Ovary (tissue), 9 donors: ENCODE measurements around the gene TASOR2. TPM values are rescaled to one million over a fixed set of nuclear protein-coding genes. Genes with fewer than 3 reads are reported as not detected.

Experiments
- DNase-seq, 5 donors: peaks; one replicate each; pipeline ENCODE4 v3.0.0-alpha.2; 2019 to 2020
- H3K27ac ChIP-seq, 2 donors: fragments of 200-600 bp; one replicate each; pipeline versions ENCODE4 v1.5.1 to v1.8.0; 2019 to 2022
- H3K27me3 ChIP-seq: fragments of 200-600 bp; one replicate; pipeline ENCODE4 v1.8.0; 2022
- H3K36me3 ChIP-seq: fragments of 200-600 bp; sonication (generic); one replicate; pipeline ENCODE4 v1.5.1; 2019
- H3K4me1 ChIP-seq: one replicate; pipeline ENCODE4 v1.8.1; 2013; ENCODE audit warnings: mild to moderate bottlenecking, moderate library complexity; ENCODE audit not compliant: insufficient read depth
- H3K4me3 ChIP-seq: fragments of 200-600 bp; sonication (generic); one replicate; pipeline ENCODE4 v1.5.1; 2017
- H3K9me3 ChIP-seq, 2 donors: fragments of 200-600 bp in 1 of 2; sonication (generic) in 1 of 2; one replicate each; pipeline versions ENCODE4 v1.5.1 to v1.8.1; 2013 to 2019; ENCODE audit warnings: mild to moderate bottlenecking in 1 of 2, moderate library complexity in 1 of 2
- CTCF ChIP-seq, 3 donors: fragments of 450-650 bp in 2 of 3; fragments of 200-600 bp in 1 of 3; IDR thresholded peaks; one replicate each; pipeline versions ENCODE4 v1.5.1 to v1.8.0; 2016 to 2022; ENCODE audit warnings: antibody characterized with exemption in 3 of 3, mild to moderate bottlenecking in 1 of 3
- EP300 ChIP-seq: sonication (generic); formaldehyde crosslinking; IDR thresholded peaks from one replicate; pipeline ENCODE4 v1.6.1; 2017; ENCODE audit warnings: antibody characterized with exemption
- POLR2A ChIP-seq: fragments of 450-650 bp; IDR thresholded peaks from one replicate; pipeline ENCODE4 v1.6.1; 2017; ENCODE audit warnings: antibody characterized with exemption, mild to moderate bottlenecking, moderate library complexity
- WGBS, 3 donors: extraction: QIAGEN DNeasy Blood & Tissue Kit in 1 of 3; methylation state at CpG; one replicate each; pipeline versions ENCODE4 v1.1.5 to v1.1.7; 2013 to 2017; 5-methylcytosine and 5-hydroxymethylcytosine counted together
- intact Hi-C, 4 donors: fragments of 100-400 bp; cut with DNase I; formaldehyde crosslinking; loops; one replicate each; pipeline versions ENCODE4 v1.11.0 to v1.15.1; 2022 to 2023
- polyA plus RNA-seq, 2 donors: library from polyadenylated mRNA; stranded (reverse); fragments of 200-250 nt in 1 of 2; fragments of 350-450 nt in 1 of 2; fragmentation: Illumina TruSeq in 1 of 2; extraction: RNeasy Lipid Tissue Mini Kit (QIAGEN cat#74804) in 1 of 2; gene quantifications; one replicate each; pipeline ENCODE4 v1.2.3, GENCODE V29; 2013 to 2014
- total RNA-seq, 7 donors: library from RNA; depleted of rRNA in 2 of 7; stranded (reverse); fragments of >200 nt in 2 of 7; fragmentation: NEBNext Ultra II Directional in 3 of 7; extraction: Animal tissue kit (Norgen Biotek cat#: 25700) in 3 of 7; gene quantifications; one replicate each; pipeline versions ENCODE4 v1.1.0 to v1.2.4, GENCODE V29; 2016 to 2023
- donor health status: DM: no; HTN: no; CAD: no; lungs with moderate emphysema.
- donor health status: DM: no; HTN: no; CAD: no.
- donor health status: Bipolar disorder and iron deficiency.
- donor health status: DM: yes; HTN: yes; CAD: no.
- donor health status: DM: no; HTN: no; CAD: no.
- donor health status: DM: yes; HTN: yes; CAD: no.

Gene TASOR2
- total and polyA plus RNA-seq, 9 donors, result 9.3 to 91.2 (median 67.6) TPM

- Histone ChIP-seq H3K36me3 (no peaks in the 10 kb centered on the region), H3K4me3 (no peak overlapping the region), H3K27ac (no peak overlapping the region), H3K9me3 (no peaks in the 10 kb centered on the region), H3K4me1 (no peaks in the 10 kb centered on the region), H3K27me3 (no peaks in the 10 kb centered on the region)
- intact Hi-C loops, result no loop called here
- 3 to 14% (median 4%) methylated on average over 1 of the region's 1 CpG for WGBS, 3 donors
- no peak for DNase-seq
- TF ChIP-seq POLR2A (no peak), CTCF (IDR thresholded peaks at IDR 0.05) (no peak), EP300 (no peak)
Observed at GRCh38 chr10:5710859-5711258, 26.2 kb downstream of the TASOR2 start.

- H3K9me3 ChIP-seq, result no peaks in the 10 kb centered on the region
- H3K27ac ChIP-seq, result no peak overlapping the region
- intact Hi-C loops, result no loop called here
- H3K27me3 ChIP-seq, result no peaks in the 10 kb centered on the region
- no peaks in the 10 kb centered on the region for H3K36me3 ChIP-seq
- WGBS, 3 donors, result 20 to 38% (median 22%) methylated on average over 4 of the region's 4 CpGs
- no peak for DNase-seq
- no peak overlapping the region for H3K4me3 ChIP-seq
- no peak for TF ChIP-seq CTCF (IDR thresholded peaks at IDR 0.05)
- TF ChIP-seq EP300, result no peak
- TF ChIP-seq POLR2A, result no peak
- H3K4me1 ChIP-seq, result no peaks in the 10 kb centered on the region
Observed at GRCh38 chr10:5711642-5712041, 27.0 kb downstream of the TASOR2 start.

GRCh38 chr10:5719546-5719945 is 34.9 kb downstream of the TASOR2 start:
- H3K27me3 ChIP-seq, result no peaks in the 10 kb centered on the region
- H3K36me3 ChIP-seq, result no peaks in the 10 kb centered on the region
- no peak for DNase-seq
- 93 to 97% (median 95%) methylated on average over 3 of the region's 3 CpGs for WGBS, 3 donors
- H3K27ac ChIP-seq, result no peak overlapping the region
- intact Hi-C loops, result no loop called here
- H3K4me1 ChIP-seq, result no peaks in the 10 kb centered on the region
- no peaks in the 10 kb centered on the region for H3K9me3 ChIP-seq
- no peak overlapping the region for H3K4me3 ChIP-seq
- no peak for TF ChIP-seq POLR2A
- TF ChIP-seq CTCF (IDR thresholded peaks at IDR 0.05), result no peak
- no peak for TF ChIP-seq EP300

GRCh38 chr10:5720182-5720581 is 35.5 kb downstream of the TASOR2 start:
- Histone ChIP-seq H3K4me1 (no peaks in the 10 kb centered on the region), H3K36me3 (no peaks in the 10 kb centered on the region), H3K9me3 (no peaks in the 10 kb centered on the region), H3K4me3 (no peak overlapping the region), H3K27me3 (no peaks in the 10 kb centered on the region), H3K27ac (no peak overlapping the region)
- intact Hi-C loops, result no loop called here
- no peak for DNase-seq
- no peak for TF ChIP-seq EP300
- TF ChIP-seq CTCF (IDR thresholded peaks at IDR 0.05), result no peak
- WGBS, 3 donors, result 94 to 96% (median 95%) methylated on average over 7 of the region's 7 CpGs

- Histone ChIP-seq H3K9me3 (no peaks in the 10 kb centered on the region), H3K27ac (no peak overlapping the region), H3K27me3 (no peaks in the 10 kb centered on the region), H3K4me3 (no peak overlapping the region), H3K4me1 (no peaks in the 10 kb centered on the region), H3K36me3 (no peaks in the 10 kb centered on the region)
- WGBS, 3 donors, result 37 to 40% (median 38%) methylated on average over 2 of the region's 2 CpGs
- no peak for DNase-seq
- intact Hi-C loops, result no loop called here
- TF ChIP-seq POLR2A, result no peak
- no peak for TF ChIP-seq EP300
- TF ChIP-seq CTCF (IDR thresholded peaks at IDR 0.05), result no peak
Observed at GRCh38 chr10:5723692-5724091, 39.1 kb downstream of the TASOR2 start.
